Hepatocyte (in vitro differentiated cells): ENCODE results near the gene MEIS2.
A peak's percentile ranks its signal among the peaks of the same experiment; 100 is the strongest.

ENCODE experiments used
- EZH2 ChIP-seq: fragments of 200-600 bp; sonication (generic); IDR thresholded peaks from 2 replicates; pipeline ENCODE4 v1.6.1; 2016; ENCODE audit warnings: antibody characterized with exemption, mild to moderate bottlenecking, borderline replicate concordance
- EZH2phosphoT487 ChIP-seq: fragments of 200-600 bp; sonication (generic); IDR thresholded peaks from one replicate; pipeline ENCODE4 v1.6.1; 2018; ENCODE audit warnings: antibody characterized with exemption, mild to moderate bottlenecking, low read depth, moderate library complexity; ENCODE audit not compliant: unreplicated experiment, severe bottlenecking
- TF ChIP-seq, protein P1 (sequence below): fragments of 200-600 bp; sonication (generic); IDR thresholded peaks from 2 replicates; pipeline ENCODE4 v1.5.1; 2016; ENCODE audit warnings: antibody characterized with exemption, mild to moderate bottlenecking; ENCODE audit not compliant: poor library complexity

DNA sequence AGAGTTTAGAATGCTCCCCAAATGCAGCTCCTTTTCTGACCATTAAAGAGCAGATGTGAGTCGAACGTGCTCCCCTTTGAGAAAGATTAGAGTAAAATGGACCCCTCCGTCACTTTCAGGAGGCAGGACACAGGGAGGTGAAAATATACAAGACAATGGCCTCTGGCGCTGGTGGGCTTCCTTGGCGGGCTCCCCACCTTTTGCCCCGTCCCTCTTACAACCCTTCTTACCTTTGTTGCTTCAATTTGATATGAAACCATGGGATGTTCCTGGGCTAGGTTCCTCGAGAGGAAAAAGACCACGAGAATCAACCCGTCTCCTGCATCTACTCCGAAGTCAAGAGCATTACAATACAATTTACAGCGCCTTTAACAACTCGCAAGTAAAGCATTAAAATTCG is 214.2 kb downstream of the MEIS2 start:
- TF ChIP-seq, protein P1, sequence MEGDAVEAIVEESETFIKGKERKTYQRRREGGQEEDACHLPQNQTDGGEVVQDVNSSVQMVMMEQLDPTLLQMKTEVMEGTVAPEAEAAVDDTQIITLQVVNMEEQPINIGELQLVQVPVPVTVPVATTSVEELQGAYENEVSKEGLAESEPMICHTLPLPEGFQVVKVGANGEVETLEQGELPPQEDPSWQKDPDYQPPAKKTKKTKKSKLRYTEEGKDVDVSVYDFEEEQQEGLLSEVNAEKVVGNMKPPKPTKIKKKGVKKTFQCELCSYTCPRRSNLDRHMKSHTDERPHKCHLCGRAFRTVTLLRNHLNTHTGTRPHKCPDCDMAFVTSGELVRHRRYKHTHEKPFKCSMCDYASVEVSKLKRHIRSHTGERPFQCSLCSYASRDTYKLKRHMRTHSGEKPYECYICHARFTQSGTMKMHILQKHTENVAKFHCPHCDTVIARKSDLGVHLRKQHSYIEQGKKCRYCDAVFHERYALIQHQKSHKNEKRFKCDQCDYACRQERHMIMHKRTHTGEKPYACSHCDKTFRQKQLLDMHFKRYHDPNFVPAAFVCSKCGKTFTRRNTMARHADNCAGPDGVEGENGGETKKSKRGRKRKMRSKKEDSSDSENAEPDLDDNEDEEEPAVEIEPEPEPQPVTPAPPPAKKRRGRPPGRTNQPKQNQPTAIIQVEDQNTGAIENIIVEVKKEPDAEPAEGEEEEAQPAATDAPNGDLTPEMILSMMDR: no peak
- TF ChIP-seq EZH2phosphoT487 (no peak), EZH2 (peak; percentile 57)
